Measurements from ENCODE around the gene TTC34. TPM values are rescaled to one million over a fixed set of nuclear protein-coding genes. Genes with fewer than 3 reads are reported as not detected.

Gene TTC34
- total RNA-seq, 2 experiments from 2014 or later: 1.1 TPM

DNA sequence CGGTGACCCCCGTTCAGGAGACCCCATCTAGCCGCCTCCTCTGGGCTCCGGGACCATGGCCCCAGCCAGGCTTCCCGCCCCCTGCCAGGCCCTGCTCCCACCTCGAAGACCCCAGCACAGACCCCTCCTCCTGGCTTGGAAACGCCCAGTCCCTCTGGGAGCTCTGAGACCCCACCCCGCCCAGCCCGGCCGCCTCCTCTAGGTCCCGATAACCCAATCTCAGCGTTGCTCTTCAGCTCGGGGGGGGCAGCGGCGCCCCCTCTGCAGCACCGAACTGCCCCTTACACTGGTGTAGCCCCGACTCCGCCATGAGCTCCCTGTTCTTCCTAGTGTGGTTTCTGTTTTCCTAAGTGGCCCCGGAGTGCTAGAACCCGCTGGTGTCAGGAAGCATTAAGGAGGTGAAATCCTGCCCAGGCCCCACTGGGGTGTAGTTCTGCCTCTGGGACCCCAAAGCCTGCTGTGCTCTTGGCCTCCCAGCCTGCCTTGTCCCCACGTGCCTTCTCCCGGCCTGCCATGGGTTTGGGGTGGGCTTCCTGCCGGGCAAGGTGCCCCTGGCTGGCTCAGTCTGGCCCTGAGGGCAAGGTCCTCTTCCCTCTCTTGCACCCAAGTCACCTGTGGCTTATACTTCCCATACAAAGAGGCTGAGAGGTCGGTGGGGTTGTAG, 157.9 kb downstream of the TTC34 start:
- CTCF ChIA-PET: interaction anchor here (0.8 to 1.2 kb wide), 2 partner anchors 89 to 228 kb away, joined by 3 read pairs; no protein-coding TSS in a partner anchor
- Mint-ChIP-seq H3K4me1 (peaks cover 10% of the 10 kb centered on the region), H3K27ac (no peak overlapping the region), H3K9me3 (ENCODE audit: low read depth) (peaks cover 10% of the 10 kb centered on the region), H3K36me3 (peaks cover 8% of the 10 kb centered on the region), H3K27me3 (peaks cover 3% of the 10 kb centered on the region), H3K4me3 (no peak overlapping the region)
- ATAC-seq: no peak
- DNase-seq: no peak

DNA sequence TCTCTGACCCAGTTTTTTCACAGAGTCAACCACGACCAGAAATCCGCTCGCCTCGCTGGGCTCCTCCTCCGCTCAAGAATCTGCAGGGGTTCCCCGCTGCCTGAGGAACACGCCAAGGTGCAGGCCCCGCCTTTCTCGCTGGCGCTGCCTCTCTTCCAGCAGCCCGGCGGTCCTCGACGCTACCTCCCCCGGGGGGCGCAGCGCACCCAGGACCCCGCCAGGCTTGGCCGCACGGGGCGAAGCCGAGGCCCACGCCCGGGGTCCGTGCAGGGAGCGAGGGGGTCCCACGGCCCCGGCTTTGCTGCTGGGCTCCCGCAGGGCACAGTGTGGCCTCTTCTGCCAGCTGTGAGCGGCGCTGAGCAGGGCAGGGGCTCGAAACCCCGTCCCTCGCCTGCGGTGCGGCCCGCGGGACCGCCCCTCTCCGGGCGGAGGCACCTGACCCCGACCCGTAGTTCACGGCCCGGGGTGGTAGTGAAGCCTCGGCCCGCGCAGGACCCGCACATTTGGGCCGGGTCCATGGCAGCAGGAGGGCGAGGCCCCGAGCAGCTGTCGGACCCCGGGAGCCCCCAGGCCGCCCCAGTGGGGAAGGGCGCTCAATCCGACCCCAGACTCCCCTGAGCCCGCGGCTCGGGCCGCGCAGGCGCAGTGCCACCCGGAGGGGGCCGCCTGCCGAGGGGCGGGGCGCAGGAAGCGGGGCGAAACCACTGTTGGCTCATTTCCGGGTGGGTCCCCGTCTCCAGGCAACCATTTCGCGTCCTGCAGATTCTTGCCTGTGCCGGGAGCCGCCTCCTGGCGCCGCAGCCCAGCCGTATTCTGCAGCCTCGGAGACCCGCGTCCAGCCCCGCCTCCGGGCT, 158.7 kb downstream of the TTC34 start:
- CTCF ChIA-PET: interaction anchor here (0.6 to 1.2 kb wide), 3 partner anchors 88 to 453 kb away, joined by 3 read pairs; no protein-coding TSS in a partner anchor
- peaks cover 7% of the 10 kb centered on the region for H3K9me3 Mint-ChIP-seq (ENCODE audit: low read depth)
- peak overlapping the region; percentile 80 for H3K4me3 Mint-ChIP-seq
- DNase-seq (peak; percentile 97), ATAC-seq (peak; percentile 82)
- peaks cover 10% of the 10 kb centered on the region for H3K4me1 Mint-ChIP-seq
- peaks cover 2% of the 10 kb centered on the region for H3K27me3 Mint-ChIP-seq
- H3K27ac Mint-ChIP-seq: peak overlapping the region; percentile 85
- peaks cover 6% of the 10 kb centered on the region for H3K36me3 Mint-ChIP-seq

DNA sequence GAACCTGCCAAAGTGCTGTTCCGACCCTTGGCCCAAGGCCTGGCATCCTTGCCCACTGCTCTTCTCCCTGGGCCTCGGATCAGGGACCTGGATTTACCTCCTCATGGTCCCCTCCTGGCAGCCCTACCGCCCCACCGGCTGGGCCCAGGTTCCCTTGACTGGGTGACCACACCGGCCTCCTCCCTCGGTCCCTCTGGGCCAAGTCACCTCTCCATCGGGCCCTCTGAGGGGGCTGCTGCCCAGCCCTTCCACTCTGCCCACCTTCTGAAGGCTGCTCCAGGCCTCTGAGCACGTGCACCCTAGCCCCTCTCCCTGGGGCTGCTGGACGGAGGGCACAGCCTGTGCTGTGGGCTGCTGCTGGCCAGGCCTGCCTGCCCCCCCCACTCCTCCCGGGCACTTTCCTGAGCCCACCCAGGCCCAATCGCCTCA, 159.3 kb downstream of the TTC34 start:
- H3K4me1 Mint-ChIP-seq: peaks cover 10% of the 10 kb centered on the region

DNA sequence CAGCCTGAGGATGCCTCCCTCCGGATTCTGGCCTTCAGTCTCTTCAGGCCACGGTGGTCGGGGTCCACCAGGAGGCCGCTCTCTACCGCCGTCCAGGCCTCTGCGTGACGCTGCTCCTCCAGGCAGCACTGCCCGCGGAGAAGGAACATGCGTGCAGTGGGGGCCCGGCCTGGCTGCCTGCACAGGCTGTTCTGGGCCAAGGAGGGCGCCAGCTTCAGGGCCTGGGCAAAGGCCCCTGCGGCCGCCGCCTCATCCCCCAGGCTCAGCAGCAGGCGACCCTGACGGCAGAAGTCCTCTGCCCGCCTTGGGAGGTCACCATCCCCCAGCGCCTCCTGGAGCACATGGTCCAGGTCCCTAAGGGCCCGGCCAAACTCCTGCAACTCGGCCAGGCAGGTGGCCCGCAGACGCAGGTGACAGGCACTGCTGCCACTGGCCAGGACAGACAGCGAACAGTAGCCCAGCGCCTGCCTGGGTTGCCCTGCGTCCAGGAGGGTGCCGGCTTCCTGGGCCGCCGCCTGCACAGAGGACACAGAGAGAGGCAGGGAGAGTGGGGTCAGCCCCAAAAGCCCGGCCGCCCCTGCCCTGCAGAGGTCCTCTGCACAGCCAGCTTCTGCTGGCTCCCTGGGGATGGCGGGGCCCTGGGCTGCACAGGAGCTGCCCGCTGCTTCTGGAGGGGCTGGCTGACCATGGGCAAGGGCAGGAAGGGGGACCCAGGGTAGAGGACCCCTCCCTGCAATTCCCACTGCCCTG, 159.9 kb downstream of the TTC34 start:
- H3K27ac Mint-ChIP-seq: no peak overlapping the region
- CTCF ChIA-PET: interaction anchor here (1.2 kb wide), 1 partner anchor 86 kb away, joined by 3 read pairs; the partner anchor contains the start of gene TNFRSF14
- H3K27me3 Mint-ChIP-seq: no peaks in the 10 kb centered on the region

More for the DNA sequence above, 159.3 kb downstream of the TTC34 start:
- CTCF ChIA-PET: interaction anchor here (0.6 kb wide), 1 partner anchor 453 kb away, joined by 3 read pairs; no protein-coding TSS in a partner anchor
- DNase-seq (no peak), ATAC-seq (peak; percentile 9)
- H3K9me3 Mint-ChIP-seq (ENCODE audit: low read depth): peaks cover 4% of the 10 kb centered on the region
- H3K27me3 Mint-ChIP-seq: no peaks in the 10 kb centered on the region
- peaks cover 4% of the 10 kb centered on the region for H3K36me3 Mint-ChIP-seq
- H3K4me3 Mint-ChIP-seq: peak overlapping the region; percentile 80
- peak overlapping the region; percentile 85 for H3K27ac Mint-ChIP-seq

DNA sequence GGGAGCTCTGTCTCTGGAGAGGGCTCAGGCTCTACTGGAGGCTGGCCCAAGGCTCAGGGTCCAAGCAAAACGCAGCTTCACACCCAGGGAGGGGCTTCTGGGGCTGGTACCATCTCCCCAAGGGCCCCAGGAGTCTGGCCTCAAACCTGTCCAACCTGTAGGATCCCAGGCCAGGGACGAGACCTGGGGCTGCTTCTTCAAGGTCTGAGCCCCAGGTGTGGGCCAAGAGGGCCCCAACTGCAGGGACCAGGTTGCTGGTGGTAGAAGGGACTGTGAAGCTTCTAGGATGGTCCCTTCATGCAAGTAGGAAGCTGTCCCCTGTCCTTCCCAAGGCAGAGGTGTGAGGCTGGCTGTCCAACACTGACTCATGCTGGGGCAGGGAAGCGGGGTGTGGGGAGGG, 160.9 kb downstream of the TTC34 start:
- ATAC-seq (no peak), DNase-seq (no peak)
- Mint-ChIP-seq H3K36me3 (no peaks in the 10 kb centered on the region), H3K4me1 (peaks cover 10% of the 10 kb centered on the region), H3K9me3 (ENCODE audit: low read depth) (peaks cover 7% of the 10 kb centered on the region), H3K4me3 (no peak overlapping the region), H3K27me3 (no peaks in the 10 kb centered on the region), H3K27ac (no peak overlapping the region)
- CTCF ChIA-PET: interaction anchor here (1.2 kb wide), 1 partner anchor 85 kb away, joined by 3 read pairs; the partner anchor contains the start of gene TNFRSF14

More for the DNA sequence above, 159.9 kb downstream of the TTC34 start:
- Mint-ChIP-seq H3K9me3 (ENCODE audit: low read depth) (peaks cover 2% of the 10 kb centered on the region), H3K4me3 (no peak overlapping the region), H3K36me3 (no peaks in the 10 kb centered on the region), H3K4me1 (peaks cover 10% of the 10 kb centered on the region)
- peak; percentile 37 for DNase-seq
- ATAC-seq: no peak

DNA sequence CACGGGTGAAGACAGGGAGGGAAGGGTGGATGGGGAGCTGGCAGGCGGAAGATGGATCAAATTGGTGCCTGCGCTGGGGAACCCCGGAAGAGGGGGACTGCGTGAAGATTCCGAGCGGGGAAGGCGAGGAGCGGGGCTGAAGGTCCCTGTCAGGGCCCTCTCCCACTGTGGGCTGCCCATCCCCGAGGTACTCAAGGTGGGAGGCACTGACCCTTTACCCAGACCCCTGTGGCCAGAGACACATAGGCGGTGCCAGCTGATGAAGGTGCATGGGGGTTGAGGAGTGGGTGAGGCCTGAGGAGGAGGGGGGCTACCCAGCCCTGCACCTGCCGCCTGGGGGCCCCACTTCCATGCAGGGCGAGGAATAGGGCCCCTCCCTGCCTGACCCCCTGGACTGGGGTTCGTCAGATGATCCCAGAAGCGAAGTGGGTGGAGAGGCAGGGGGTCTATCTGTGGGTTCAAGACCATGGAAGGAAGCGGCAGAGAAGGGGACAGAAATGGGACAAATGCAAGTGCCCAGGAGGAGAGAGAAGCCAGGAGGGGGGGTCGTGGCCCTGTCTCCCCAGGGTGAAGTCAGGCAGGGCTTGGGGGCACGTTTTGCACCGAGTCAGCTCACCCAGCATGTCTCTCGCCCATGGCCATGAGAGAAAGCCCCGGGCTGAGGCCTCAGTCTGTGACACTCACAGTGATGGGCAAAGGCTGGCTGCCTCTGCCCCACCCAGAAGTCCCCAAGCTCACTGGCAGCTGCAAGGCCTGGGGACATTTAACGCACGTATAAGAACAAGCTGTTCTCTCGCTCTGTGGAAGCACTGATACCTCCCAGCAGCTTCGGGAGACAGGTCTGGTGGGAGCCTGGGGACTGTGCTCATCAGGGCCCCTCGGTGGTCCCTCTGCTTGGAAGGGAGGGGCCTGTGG, 161.6 kb downstream of the TTC34 start:
- ATAC-seq (no peak), DNase-seq (no peak)
- Mint-ChIP-seq H3K36me3 (no peaks in the 10 kb centered on the region), H3K27me3 (no peaks in the 10 kb centered on the region), H3K27ac (no peak overlapping the region), H3K4me1 (peaks cover 10% of the 10 kb centered on the region), H3K9me3 (ENCODE audit: low read depth) (peaks cover 7% of the 10 kb centered on the region), H3K4me3 (no peak overlapping the region)
- CTCF ChIA-PET: interaction anchor here (0.6 kb wide), 1 partner anchor 78 kb away, joined by 3 read pairs; no protein-coding TSS in a partner anchor

DNA sequence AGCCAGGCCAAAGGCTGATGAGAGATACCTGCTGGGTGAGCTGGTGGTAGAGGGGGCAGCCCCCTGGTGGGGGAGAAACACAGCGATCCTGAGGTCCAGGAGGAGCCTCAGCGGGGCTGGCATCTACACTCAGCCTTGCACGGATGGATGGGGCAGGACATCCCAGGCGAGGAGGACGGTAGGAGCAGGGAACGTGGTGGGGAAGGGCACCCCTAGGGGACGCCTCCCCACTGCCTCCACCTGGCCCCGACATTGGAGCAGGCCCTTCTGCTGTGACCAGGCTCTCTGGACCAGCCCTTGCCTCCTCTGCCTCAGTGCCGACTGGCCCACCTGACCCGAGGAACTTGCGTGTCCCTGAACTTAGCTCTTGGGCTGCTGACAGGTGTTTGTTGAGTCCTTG, 162.3 kb downstream of the TTC34 start:
- no peak overlapping the region for H3K4me3 Mint-ChIP-seq
- peaks cover 7% of the 10 kb centered on the region for H3K9me3 Mint-ChIP-seq (ENCODE audit: low read depth)
- ATAC-seq: no peak
- CTCF ChIA-PET: no interaction called here
- H3K36me3 Mint-ChIP-seq: no peaks in the 10 kb centered on the region
- peaks cover 10% of the 10 kb centered on the region for H3K4me1 Mint-ChIP-seq
- H3K27me3 Mint-ChIP-seq: no peaks in the 10 kb centered on the region
- H3K27ac Mint-ChIP-seq: no peak overlapping the region
- no peak for DNase-seq

DNA sequence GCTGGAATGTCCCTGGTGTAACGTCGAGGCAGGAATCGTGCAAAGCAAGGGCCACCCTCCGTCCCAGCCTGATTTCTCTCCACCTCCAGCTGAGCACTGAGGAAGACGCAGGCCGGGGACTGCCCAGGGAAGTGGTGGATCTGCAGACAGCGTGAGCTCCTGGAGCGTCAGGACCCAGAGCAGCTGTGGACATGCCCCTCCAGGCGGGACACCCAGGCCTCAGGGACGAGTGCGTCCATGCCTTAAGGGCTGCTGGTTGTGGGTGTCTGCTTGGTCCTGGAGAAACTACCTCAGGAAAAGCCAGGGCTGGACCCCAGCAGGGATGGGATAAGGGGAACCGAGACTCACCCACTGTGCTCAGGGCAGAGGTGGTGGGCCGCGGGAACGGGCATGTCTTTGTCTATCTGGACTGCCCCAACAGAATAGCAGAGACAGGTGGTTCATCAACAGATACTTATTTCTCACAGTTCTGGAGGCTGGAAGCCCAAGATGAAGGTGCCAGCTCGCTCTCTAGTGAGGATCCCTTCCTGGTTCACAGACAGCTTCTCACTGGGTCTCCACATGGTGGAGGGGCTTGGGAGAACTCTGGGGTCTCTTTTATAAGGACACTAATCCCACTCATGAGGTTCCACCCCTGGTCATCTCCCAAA, 162.9 kb downstream of the TTC34 start:
- DNase-seq (no peak), ATAC-seq (no peak)
- Mint-ChIP-seq H3K27me3 (no peaks in the 10 kb centered on the region), H3K9me3 (ENCODE audit: low read depth) (peaks cover 7% of the 10 kb centered on the region), H3K36me3 (no peaks in the 10 kb centered on the region), H3K4me3 (no peak overlapping the region), H3K27ac (no peak overlapping the region), H3K4me1 (peaks cover 8% of the 10 kb centered on the region)
- CTCF ChIA-PET: no interaction called here

DNA sequence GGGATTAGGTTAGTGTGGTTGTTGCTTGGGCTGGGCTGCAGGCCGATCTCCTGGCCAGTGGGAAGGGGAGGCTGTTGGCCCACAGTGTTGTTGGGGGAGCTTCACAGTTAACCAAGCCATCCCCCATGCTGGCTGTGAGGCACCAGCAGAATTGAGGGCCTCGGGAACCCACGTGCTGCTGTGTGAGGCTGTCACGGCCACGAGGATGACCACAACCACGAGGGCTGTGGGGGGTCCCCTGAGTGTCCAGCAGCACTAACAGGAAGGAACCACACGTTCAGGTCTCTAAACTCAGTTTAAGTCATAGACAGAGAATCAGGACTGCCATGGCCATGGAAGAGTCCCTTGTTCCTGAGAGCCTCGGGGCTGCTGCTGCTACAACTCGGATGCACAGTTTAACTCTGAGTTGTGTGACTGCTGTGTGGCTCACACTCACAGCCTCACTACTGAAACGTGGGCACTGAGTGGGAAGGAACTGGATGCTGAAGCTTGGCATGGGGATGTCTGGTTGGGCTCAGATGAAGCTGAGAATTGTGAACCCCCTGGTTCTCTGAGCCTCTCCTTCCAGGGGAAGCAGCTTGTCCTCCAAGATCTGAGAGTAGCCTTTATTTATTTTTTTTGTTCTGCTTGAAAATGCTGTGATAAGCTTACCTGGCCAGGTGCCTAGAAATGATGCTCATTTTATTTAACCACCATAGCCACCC, 163.9 kb downstream of the TTC34 start:
- Mint-ChIP-seq H3K27me3 (no peaks in the 10 kb centered on the region), H3K9me3 (ENCODE audit: low read depth) (peaks cover 7% of the 10 kb centered on the region), H3K36me3 (no peaks in the 10 kb centered on the region), H3K4me1 (peaks cover 4% of the 10 kb centered on the region), H3K4me3 (no peak overlapping the region), H3K27ac (no peak overlapping the region)
- DNase-seq (no peak), ATAC-seq (no peak)
- CTCF ChIA-PET: no interaction called here

DNA sequence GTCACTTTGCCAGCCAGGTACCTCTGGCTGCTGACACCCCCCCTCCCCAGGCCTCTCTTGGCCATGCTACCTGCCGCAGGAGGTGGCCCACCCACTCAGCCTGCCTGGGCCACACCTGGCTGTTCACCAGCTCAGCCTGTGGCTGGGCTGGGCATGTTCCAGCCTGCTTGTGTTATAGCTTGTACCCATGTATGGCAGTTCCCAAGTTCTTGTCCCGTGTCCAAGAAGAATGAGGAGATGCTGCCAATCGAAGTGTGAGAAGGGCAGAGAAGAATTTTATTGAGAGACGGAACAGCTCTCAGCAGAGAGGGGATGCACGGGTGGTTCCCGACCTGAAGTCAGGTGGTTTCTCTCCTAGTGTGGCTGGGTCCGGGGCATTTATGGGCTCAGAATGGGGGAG, 164.8 kb downstream of the TTC34 start:
- peaks cover 7% of the 10 kb centered on the region for H3K9me3 Mint-ChIP-seq (ENCODE audit: low read depth)
- H3K4me1 Mint-ChIP-seq: no peaks in the 10 kb centered on the region
- no peak for ATAC-seq
- H3K27ac Mint-ChIP-seq: no peak overlapping the region
- H3K36me3 Mint-ChIP-seq: no peaks in the 10 kb centered on the region
- no peak for DNase-seq
- H3K27me3 Mint-ChIP-seq: no peaks in the 10 kb centered on the region
- CTCF ChIA-PET: no interaction called here
- H3K4me3 Mint-ChIP-seq: no peak overlapping the region

DNA sequence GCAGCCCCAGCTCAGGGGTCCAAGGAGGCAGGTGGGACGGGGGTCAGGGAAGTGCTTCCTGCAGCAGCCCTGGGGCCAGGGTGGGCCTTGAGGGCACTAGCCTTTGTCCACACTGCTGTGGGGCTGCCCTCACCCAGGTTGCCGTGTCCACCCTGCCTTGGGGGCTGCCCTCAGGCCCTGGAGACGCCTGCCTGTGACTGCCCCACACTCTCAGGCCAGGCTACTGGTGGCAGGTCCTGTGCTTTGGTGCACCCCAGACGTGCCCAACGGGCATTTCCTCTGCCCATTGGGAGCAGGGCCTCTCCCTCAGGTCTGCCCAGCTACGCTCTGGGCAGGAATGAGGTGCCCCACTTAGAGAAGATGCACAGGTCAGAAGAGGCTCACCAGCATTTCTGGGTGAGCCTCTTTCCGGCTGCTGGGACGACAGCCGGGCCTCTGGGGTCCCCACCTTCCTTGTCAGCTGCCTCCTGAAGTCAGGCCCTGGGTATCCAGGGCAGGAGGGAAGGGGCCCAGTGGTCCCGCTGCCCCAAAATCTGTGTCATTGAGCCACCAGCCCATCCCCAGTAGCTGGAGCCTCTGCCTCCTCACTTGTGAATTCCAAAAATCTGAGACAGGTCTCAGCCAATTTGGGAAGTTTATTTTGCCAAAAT, 166.0 kb downstream of the TTC34 start:
- H3K36me3 Mint-ChIP-seq: peaks cover 2% of the 10 kb centered on the region
- H3K9me3 Mint-ChIP-seq (ENCODE audit: low read depth): peaks cover 11% of the 10 kb centered on the region
- DNase-seq (no peak), ATAC-seq (no peak)
- no peak overlapping the region for H3K27ac Mint-ChIP-seq
- H3K4me1 Mint-ChIP-seq: no peaks in the 10 kb centered on the region
- CTCF ChIA-PET: no interaction called here
- H3K4me3 Mint-ChIP-seq: no peak overlapping the region
- H3K27me3 Mint-ChIP-seq: peaks cover 4% of the 10 kb centered on the region

Measured in activated CD8-positive, alpha-beta memory T cell treated with anti-CD3 and anti-CD28 coated beads, Interleukin-2, amount 10 ng/mL, durations not matched to agents 7 days and 5 days (primary cell).